Kidney capillary endothelial cell (primary cell): Measurements from ENCODE around the gene AKAP8L.
"Not testable (repeated sequence)": the region's sequence is repeated elsewhere in the genome, so short reads cannot be mapped to it uniquely, and the experiment has no call there.

Experiments
- DNase-seq: peaks from one replicate; pipeline ENCODE4 v3.0.0-alpha.2; 2018; ENCODE audit warnings: low spot score

Gene AKAP8L

GRCh38 chr19:15417699-15418098, 1.1 kb downstream of the AKAP8L start:
- peak; percentile 21 for DNase-seq

GRCh38 chr19:15412832-15413231, 6.0 kb downstream of the AKAP8L start:
- DNase-seq = no peak

GRCh38 chr19:15411351-15411750, 7.4 kb downstream of the AKAP8L start:
- not testable (repeated sequence) for DNase-seq

- DNase-seq = no peak
Measured at GRCh38 chr19:15404780-15405211, 14.0 kb downstream of the AKAP8L start.

GRCh38 chr19:15404097-15404779, 14.6 kb downstream of the AKAP8L start:
- no peak for DNase-seq

GRCh38 chr19:15403151-15403531, 15.6 kb downstream of the AKAP8L start:
- no peak for DNase-seq

GRCh38 chr19:15402411-15403150, 16.2 kb downstream of the AKAP8L start:
- DNase-seq = no peak

GRCh38 chr19:15401397-15401710, 17.4 kb downstream of the AKAP8L start:
- DNase-seq = no peak

- DNase-seq = no peak
Measured at GRCh38 chr19:15400521-15401396, 18.0 kb downstream of the AKAP8L start.

GRCh38 chr19:15399635-15400034, 19.2 kb downstream of the AKAP8L start:
- no peak for DNase-seq

- DNase-seq = no peak
Measured at GRCh38 chr19:15399234-15399515, 19.6 kb downstream of the AKAP8L start.

GRCh38 chr19:15398501-15399233, 20.1 kb downstream of the AKAP8L start:
- no peak for DNase-seq

GRCh38 chr19:15397782-15398181, 21.0 kb downstream of the AKAP8L start:
- no peak for DNase-seq

GRCh38 chr19:15397236-15397635, 21.6 kb downstream of the AKAP8L start:
- no peak for DNase-seq

- DNase-seq = no peak
Measured at GRCh38 chr19:15396436-15396835, 22.4 kb downstream of the AKAP8L start.

GRCh38 chr19:15395251-15395650, 23.5 kb downstream of the AKAP8L start:
- not testable (repeated sequence) for DNase-seq

GRCh38 chr19:15394426-15394825, 24.4 kb downstream of the AKAP8L start:
- no peak for DNase-seq

- no peak for DNase-seq
Measured at GRCh38 chr19:15393963-15394362, 24.8 kb downstream of the AKAP8L start.

- no peak for DNase-seq
Measured at GRCh38 chr19:15390814-15391213, 28.0 kb downstream of the AKAP8L start.

- no peak for DNase-seq
Measured at GRCh38 chr19:15381864-15382263, 36.9 kb downstream of the AKAP8L start.

GRCh38 chr19:15381429-15381828, 37.4 kb downstream of the AKAP8L start:
- DNase-seq = no peak

GRCh38 chr19:15379999-15380647, 38.7 kb downstream of the AKAP8L start:
- DNase-seq = peak; percentile 26
